Activated T-cell treated with anti-CD3 and anti-CD28 coated beads, Interleukin-2, amount 50 U/mL, for 48 hours (primary cell): ENCODE results near the gene RETREG1.
"Not testable (repeated sequence)": the region's sequence is repeated elsewhere in the genome, so short reads cannot be mapped to it uniquely, and the experiment has no call there.

Experiments used
- DNase-seq, 2 experiments: peaks; one replicate each; pipeline ENCODE4 v3.0.0-alpha.2; 2020

RETREG1 gene

DNA sequence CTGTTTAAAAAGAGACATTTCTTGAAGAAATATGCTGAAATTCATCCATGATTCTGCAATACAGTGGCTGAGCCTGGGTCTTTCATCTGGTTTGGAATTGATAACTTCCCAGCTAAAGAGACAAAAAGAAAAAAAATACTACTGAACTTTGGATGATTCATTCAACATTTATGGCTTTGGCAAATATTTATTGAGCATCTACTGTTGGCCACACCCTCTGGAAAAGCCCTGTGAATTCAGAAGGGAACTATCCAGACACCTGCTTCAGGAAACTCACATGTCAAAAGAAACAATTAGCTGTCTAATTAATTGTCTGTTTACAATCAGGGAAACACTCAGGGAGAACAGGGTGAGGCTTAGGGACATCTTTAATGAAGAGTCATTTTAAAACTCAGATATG lies 133.4 kb downstream of the RETREG1 start:
- no peak for DNase-seq

DNA sequence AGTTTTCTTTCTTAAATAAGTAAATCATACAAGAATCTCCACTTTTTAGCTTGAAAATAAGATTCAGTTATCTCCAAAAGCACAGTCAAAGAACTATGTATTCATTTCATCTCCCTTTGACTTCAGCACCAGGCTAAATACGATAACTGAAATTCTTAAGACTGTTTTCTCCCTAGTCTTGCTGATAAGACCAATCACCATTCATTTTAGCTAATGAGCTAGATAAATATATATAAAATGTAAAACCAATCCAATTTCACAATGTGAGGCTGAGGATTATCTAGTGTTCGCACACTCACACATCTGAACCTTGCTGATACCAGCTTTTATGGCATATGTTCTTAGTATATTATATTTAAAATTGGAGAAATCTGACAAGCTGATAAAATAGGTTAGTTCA lies 133.9 kb downstream of the RETREG1 start:
- no peak for DNase-seq

DNA sequence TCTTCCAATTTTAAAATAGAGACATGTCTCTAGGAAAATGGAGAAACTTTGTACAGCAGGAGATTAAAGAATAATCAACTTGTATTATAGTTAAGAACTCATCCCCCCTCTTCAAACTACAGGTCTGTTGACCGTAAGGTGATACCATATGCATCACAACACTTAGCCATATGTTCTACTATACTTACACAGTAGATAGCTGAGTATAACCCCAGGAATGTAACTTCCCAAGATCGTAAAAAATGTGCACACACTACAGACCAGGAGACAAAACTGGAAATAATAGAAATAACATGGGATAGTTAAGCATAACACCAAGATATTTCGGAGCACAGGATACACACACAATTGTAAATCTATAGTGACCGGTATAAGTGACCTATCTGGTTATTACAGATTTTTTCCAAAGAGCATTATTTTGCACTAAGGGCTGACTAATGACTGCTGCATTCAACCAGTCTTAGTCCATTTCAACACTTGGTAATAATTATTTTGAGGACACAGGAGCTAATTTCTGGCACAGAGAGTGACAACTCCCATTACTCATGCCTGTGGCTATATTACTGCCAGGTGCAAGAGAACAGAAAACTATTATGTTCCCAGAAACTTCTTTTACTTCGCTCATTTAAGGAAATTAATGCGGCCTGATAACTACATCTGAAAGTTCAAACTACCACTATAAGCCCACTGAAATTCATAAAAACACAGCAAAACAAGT lies 135.8 kb downstream of the RETREG1 start:
- no peak for DNase-seq

DNA sequence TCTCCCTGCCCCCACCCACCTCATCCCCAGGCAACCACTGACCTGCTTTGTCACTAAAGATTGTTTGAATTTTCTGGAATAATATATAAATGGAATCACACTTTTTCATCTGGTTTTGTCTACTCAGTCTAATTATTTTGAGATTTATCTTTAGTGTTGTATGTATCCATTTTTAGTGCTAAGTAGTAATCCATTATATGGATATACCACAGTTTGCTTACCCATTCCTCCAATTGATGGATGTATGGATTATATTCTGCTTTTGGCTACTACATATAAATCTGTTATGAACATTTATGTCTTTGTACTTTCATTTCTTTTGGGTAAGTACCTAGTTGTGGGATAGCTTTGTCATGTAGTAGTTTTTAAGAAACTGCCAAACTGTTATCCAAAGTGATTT lies 136.7 kb downstream of the RETREG1 start:
- DNase-seq = no peak

DNA sequence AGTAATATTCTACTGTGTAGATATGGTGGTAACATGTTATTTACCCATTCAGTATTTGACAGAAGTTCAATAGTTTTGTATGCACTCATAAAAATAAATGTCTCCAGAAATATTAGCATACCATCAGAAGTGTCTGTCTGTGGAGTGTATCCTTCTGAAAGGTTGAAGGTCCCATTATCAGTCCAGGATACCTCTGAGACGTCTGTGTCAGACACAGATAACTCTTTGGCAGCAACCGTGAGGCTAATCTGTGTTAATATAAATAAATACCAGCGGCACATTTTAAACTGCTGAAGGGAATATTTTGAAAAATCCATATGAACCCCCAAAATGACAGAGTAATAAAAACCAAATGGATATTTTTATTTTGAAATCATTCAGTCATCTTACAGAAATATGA lies 139.3 kb downstream of the RETREG1 start:
- DNase-seq = no peak

GRCh38 chr5:16476417-16476816 lies 140.4 kb downstream of the RETREG1 start:
- not testable (repeated sequence) for DNase-seq

GRCh38 chr5:16471387-16471786 lies 145.4 kb downstream of the RETREG1 start:
- no peak for DNase-seq

DNA sequence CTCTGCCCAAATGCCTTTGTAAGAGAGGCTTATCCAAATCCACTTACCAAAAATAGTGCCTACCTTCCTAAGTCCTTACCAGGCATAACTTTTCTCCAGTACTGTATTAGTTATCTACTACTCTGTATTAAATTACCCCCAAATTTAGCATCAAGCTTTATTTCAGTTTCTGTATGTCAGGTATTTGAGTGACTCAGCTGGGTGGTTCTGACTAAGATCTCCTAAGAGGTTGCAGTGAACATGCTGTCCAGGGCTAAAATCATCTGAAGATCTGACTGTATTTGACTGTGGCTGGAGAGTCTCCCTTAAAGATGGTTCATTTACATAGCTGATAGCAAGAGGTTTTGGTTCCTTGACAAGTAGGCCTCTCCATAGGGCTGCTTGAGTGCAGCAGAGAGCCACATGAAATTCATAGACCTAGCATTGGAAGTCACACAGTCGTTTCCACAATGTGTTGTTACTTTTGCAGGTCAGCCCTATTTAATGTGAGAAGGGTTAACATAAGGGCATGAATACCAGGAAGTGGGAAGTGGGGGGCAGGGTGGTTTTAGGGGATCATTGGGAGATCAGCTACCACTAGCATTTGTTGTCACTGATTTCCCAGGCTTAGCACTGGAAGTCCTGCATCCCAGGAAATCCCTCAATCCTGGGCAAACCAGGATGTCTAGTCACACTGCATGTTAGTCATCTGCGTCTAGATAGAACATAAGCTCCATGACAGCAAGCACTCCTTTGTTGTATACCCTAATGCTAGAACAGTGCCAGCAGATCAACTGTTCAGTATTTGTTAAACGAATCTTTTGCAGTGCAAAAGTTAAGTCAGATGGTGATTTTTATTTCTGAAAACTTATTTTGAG lies 149.2 kb downstream of the RETREG1 start:
- DNase-seq = peak in 1 of 2 experiments; percentile 31

DNA sequence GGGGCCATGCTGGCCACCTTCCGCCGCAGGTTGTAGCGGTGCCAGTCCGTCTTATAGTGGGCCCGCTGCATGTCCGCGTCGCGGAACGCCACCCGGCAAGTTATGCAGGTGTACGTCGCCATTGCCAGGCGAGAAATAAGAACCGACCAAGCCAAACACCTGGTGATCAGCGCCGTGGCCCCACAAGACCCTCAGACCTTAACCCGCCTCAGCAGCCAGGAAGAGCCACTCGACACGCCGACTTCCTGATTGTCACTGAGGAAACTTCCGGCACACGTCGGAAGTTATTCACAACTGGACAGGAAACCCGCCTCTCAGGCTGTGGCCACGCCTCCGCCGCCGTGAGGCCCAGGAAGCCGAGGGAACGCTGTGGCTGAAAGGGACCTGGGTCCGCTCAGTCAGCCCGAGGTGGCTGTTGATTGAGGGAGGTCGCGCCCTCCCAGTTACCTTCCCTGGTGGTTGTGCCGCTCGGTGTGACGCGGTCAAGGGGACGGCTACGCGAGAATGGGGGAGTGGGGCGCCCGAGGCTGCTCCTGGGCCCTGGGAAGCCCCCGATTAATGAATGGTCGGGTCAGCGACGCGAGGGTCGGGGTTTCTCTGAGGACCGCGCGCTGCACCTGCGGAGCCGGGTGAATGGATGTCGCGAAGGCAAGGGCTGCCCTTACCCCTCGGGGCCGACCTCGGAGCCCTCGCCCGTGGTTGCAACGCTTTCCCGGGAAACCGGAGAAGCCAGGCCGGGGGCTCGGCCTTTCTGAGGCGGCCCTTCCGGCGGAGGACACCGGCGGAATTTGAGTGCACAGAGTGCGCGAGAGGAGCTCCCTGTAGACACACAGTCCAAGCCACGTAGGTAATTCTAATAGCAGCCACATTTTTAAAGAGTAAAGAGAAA lies 151.0 kb downstream of the RETREG1 start, which contains the start of gene ZNF622:
Gene ZNF622, minus strand, starts transcription at position 257 of the 889 bp plus-strand sequence. Its CDS starts 135 bp downstream, at position 122.
- DNase-seq = peak; percentile 92 to 93

GRCh38 chr5:16464664-16465543 lies 151.9 kb downstream of the RETREG1 start:
- no peak for DNase-seq

DNA sequence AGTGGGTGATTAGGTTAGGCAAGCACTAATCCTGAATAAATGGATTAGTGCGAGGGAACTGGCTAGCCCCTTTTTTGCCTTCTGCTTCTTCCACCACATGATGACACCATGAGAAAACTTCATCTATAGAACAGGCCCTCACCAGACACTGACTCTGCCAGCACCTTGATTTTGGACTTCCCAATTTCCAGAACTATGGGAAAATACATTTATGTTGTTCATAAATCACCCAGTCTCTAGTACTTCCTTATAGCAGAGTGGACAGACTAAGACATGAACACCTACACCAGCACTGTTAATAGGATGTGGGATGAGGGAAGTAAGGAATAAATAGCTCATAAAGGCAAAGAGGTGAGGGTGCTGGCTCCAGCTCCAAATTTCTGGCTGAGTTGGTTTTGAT lies 152.6 kb downstream of the RETREG1 start:
- DNase-seq = no peak

DNA sequence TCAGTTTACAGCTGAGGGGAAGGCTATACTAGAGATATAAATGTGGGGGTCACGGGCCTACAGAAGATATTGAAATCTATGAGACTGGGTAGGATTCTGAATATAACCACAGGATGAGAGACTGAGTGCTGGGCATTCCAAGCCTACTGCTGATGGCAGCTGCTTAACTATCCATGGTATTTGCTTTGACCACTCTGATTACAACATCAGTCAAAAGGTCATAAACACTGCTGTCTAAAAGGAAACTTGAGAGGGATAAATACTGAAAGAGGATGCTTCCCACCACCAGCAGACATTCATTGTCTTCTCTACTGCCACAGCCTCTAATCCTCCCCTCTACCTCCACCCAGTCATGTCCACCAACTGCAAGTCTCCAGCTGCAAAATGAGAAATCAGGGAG lies 155.0 kb downstream of the RETREG1 start:
- no peak for DNase-seq

- no peak for DNase-seq
Observed at GRCh38 chr5:16461026-16461425, 155.8 kb downstream of the RETREG1 start.

GRCh38 chr5:16459451-16459850 lies 157.3 kb downstream of the RETREG1 start:
- no peak for DNase-seq

DNA sequence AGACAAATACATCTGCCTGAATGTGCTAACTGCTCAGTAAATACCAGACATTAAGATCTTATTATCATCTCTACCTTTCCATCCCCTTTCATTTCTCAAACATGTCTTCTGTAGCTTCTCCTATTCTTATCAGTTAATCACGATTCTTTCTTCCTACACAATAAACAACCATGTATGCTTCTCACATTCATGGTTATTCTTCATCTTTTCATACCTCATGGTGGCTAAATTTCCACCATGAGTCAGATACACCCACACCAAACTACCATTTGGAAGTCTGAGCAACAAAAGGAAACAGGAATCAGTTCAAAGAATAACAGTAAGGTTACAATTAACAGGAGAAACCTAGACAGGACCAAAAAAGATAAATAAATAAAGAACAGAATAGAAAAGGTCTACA lies 158.9 kb downstream of the RETREG1 start:
- DNase-seq = no peak

DNA sequence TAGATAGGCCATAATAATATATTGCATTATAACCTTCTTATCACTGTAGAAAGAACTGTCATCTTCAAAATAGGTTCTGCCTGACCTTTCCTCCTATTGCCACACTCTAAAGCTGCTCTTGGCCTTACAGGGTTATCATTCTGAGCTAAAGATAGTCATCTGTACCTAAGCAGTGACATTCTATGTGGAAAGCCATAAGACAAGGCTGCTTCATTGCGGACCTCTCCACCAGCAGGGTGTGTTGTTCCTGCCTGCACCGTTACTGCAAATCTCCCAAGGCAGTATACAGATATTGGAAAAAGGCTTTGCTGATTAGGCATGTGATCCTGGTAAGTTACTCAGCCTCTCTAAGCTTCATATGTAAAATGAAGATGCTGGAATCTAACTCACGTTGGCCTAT lies 159.3 kb downstream of the RETREG1 start:
- DNase-seq = no peak

GRCh38 chr5:16456103-16456832 lies 160.5 kb downstream of the RETREG1 start:
- DNase-seq = peak; percentile 44 to 54

DNA sequence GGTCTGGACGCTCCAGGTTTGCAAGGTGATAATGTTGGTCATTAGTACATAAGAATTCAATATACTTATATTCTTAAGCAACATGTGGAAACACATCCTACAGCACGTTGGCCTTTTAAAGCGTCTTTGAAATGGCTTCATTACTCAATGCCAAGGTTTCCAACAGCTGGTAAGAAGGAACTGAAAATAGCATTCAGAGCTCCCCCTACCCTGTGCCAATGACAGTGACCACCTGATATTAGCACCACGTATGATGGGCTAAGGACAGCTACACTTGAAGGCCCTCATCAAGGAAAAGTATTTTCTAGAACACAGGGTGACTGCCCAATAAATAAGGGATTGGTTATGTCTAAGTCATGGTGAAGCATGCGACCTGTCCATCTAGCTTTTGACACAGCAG lies 161.1 kb downstream of the RETREG1 start:
- DNase-seq = no peak

GRCh38 chr5:16454686-16455085 lies 162.1 kb downstream of the RETREG1 start:
- no peak for DNase-seq

DNA sequence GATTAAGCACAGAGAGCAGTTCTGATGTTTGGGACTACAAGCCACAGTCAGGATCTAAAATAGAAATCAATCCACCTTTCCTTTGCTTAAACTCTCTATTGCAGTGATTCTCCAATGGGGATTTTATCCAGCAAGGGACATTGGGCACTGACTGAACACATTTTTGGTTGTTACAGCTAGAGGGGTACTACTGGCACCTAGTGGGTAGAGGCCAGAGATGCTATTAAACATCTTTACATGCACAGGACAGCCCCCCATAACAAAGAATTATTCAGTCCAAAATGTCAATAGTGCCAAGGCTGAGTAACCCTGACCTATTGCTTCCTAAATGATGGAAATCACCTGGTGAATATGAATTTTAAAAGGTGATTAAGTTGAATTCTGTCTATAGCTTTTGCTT lies 163.2 kb downstream of the RETREG1 start:
- DNase-seq = no peak

- no peak for DNase-seq
Observed at GRCh38 chr5:16450163-16450562, 166.6 kb downstream of the RETREG1 start.
